GM21367 (cell line): ENCODE data around the gene SUGCT.

Source experiments
- ATAC-seq: cut with Tn5 transposase; IDR thresholded peaks from one replicate; pipeline ENCODE4 v1.9.1; 2021; ENCODE audit not compliant: unreplicated experiment

Gene SUGCT

DNA sequence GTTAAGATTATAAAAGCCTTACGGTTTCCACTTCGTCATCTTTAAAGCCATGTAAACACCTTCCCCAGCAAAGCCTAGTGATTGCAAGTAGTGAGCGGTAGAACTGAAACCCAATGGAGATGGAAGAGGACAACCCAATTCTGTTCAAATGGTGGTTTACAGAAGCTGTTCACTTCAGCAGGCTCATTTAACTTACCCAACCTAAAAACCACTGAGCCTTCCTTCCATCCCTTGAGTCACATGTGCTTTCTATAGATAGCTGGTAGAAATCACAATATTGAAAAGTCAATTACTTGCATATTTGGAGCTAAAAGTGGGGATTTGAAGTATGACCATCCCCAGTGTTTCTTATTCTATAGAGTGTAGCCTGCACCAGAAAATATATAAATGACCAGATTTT lies 667.7 kb downstream of the SUGCT start:
- no peak for ATAC-seq

DNA sequence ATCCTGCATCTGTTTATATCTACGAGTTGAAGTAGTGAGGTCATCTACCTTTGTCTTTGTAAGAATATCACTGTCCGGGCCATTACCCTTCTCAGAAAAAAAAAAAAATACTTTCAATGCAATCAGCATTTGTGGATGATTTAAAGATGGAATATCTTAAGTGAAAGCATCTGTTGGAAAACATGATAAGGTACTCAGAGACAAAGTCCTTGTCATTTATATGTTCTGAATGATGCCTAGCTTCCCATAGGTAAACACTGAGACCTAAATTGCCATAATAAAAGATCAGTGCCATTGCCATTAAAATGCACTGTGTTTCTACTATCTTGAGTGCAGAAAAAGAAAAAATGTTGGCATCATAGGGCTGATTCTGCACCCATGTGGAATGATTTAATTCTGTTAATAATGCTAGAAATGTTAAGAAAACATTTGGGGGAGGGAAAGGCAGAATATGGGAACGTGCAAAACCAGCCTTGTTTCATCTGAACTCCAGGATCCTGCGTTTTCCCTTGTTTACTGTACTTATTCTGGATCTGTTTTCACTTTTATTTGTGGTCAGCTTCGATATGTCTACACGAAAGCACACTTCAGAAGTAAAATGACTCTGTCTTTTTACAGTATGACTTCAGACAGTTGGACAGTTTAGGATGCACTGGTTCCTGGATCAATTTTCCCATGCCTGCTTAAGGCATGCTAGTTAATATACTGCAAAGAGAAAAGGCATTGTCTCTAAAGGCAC lies 669.8 kb downstream of the SUGCT start:
- no peak for ATAC-seq

- no peak for ATAC-seq
Observed at GRCh38 chr7:40805361-40805760, 670.6 kb downstream of the SUGCT start.

- ATAC-seq, result no peak
Observed at GRCh38 chr7:40808378-40808942, 673.7 kb downstream of the SUGCT start.

DNA sequence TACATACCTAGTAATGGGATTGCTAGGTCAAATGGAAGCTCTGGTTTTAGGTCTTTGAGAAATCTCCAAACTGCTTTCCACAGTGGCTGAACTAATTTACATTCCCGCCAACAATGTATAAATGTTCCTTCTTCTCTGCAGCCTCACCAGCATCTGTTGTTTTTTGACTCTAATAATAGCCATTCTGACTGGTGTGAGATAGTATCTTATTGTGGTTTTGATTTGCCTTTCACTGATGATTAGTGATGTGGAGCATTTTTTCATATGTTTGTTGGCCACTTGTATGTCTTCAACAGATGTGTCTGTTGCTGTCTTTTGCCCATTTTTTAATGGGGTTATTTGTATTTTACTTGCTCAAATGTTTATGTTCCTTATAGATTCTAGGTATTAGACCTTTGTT lies 675.5 kb downstream of the SUGCT start:
- no peak for ATAC-seq

GRCh38 chr7:40811666-40812065 lies 676.9 kb downstream of the SUGCT start:
- ATAC-seq, result no peak

DNA sequence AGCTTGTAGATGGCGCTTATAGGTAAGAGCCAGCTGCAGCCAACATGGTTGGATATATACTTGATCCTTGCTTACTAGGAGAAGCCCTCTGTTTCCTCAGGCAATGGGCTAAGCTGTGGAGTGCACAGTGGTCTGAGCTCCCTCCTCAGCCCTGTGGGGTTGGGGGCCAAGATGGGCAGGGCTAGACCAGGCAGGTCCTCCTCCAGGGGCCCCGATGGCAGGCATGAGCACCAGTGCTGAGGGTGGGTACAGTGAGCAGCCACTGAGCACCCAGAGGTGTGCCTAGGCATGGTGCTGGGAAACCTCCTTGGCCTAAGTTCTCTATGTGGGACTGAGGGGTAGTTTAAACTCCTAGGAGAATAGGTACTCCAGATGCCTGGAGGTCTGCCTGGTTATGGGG lies 680.2 kb downstream of the SUGCT start:
- no peak for ATAC-seq

DNA sequence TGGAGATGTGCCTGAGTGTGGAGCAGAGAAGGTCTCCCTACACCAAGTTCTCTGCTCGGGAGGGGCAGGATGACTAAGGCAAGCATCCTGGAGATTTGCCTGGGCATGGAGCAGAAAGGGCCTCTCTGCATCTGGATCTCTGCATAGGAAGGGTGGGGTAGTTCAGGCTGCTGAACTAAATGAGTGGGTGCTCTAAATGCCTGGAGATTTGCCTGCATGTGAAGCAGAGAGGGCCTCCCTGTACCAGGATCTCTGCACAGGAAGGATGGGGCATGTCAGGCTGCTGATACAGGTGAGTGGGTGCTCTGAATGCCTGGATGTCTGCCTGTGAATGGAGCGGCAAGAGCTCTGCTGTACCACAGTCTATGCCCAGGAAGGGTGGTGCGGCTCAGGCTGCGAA lies 680.7 kb downstream of the SUGCT start:
- ATAC-seq, result no peak

DNA sequence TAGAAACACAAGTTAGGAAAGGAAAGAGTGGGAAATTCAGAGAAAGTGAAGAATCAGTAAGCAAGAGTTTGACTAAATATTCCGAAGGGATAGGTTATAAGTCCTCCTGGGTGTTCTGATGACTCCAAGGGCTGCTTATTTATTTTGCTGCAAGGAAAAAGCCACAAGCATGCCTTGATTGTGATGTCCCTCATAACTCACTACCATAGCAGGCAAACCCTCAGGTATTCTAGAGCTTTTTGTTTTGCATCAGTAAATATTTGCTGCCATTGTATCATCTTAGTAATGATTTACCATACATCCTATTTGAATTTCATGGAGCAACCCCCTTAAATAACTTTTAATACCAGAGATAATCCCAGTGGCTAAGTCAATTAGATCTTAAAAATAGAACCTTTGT lies 688.1 kb downstream of the SUGCT start:
- no peak for ATAC-seq

GRCh38 chr7:40824461-40824860 lies 689.7 kb downstream of the SUGCT start:
- no peak for ATAC-seq

DNA sequence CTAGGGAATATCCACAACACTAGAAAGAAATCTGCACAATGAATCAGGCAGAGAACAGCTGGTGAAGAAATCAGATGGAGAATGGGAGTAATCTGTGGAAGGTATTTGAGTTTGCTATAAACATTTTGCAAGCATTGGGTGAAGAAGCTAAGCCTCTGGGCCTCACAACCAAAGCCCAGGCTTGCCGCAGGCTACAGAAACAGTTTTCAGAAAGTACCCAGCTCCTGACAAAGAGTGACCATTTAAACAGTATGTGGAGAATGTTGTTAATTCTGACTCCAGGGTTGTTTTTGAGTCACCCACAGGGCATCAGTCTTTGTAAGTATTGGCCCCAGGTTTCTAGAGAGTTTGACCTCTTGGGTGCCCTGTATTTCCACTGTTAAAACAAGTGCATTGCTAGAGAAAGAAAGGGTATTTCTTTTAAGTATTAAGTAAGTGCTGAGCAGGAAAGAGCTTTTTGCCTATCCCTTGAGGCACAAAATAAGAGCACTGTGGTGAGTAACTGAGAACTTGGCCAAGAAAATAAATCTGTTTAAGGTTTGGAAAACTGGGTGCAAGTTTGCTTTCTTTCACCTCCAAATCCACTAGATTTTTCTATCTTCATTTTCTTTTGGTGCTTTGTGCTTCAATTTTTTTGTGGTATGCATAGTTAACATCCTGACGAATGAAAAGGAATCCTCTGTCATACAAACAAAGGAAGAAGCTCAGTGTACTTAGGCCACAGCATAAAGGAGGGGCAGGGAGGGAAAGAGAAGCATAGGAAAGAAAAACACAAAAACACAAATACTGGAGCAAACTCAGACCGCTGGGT lies 691.8 kb downstream of the SUGCT start:
- ATAC-seq, result no peak

DNA sequence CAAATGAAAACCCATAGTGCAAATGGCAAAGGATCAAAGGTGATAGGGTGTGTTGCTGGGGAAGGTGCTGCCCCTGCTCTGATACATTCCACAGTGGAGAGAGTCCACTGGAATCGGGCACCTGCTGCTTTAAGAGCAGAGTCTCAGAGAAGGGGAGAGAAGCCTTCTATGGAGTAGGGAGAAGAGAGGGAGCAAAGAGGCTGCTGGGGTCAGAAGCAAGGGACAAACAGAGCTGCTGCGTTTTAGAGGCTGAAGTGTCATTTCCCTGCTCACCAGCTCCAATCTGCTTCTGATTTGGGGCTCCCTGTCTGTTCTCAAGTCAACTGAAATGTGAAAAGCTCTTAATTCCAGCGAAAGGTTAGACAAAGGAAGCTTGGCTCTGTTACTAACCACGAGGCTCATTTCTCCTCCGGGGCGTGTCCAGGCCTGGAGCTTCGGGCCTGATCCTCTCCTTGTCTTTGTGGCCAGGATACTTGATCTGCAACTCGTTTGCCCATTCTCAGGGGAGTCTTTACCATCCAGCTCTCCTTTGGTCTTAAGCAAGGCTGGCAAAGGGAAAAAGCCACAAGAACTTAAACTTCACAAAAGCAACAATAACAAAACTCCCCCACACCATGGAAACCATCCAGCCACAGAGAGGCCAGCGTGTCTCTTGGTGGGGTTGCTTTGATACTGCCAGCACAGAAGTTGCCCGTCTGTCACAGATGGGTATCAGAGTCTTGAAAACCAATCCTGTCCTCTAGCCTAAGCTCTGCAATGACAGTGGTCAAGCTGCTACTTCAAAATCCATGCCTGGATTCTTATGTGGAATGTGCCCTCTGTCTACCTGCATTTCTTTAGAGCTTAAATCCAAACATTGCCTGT lies 692.6 kb downstream of the SUGCT start:
- no peak for ATAC-seq

GRCh38 chr7:40828686-40829600 lies 694.1 kb downstream of the SUGCT start:
- no peak for ATAC-seq

GRCh38 chr7:40833191-40833887 lies 698.5 kb downstream of the SUGCT start:
- no peak for ATAC-seq

DNA sequence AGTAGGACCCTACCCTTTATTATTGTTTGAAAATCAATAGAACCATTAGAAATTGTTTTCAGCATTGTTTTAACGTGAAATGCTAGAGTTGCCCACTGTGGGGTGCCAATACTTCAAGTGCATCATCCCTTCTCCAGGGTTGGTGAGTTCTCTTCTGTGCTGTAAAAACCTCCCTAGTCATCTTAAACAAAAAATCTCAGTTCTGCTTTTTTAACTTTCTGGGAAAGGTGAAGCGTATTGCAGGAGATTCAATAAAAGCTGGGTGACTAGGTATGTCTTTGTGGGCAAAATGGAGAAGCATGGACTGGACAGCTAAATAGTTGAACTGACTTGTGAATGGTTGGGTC lies 699.1 kb downstream of the SUGCT start:
- ATAC-seq, result no peak

- ATAC-seq, result no peak
Observed at GRCh38 chr7:40836218-40836617, 701.4 kb downstream of the SUGCT start.

- ATAC-seq, result no peak
Observed at GRCh38 chr7:40839881-40840280, 705.1 kb downstream of the SUGCT start.

GRCh38 chr7:40840990-40841389 lies 706.2 kb downstream of the SUGCT start:
- no peak for ATAC-seq

DNA sequence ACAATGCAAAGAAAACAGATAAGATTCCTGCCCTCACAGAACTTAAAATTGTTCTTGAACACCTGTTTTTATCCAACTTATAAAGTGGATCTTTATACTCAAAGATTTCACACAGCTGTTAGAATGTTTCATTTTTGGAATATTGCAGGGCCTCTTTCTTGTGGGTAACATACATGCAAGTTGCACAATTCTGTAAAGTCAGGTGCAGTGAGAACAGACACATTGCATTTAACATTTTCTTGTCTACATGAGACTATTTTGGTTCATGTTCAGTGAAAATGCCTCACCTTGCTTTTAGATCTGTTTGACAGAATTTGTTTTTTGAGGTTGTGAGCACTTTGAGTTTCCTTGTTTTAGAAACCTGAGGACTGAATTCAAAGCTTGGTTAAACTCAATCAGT lies 707.8 kb downstream of the SUGCT start:
- ATAC-seq, result no peak
